ENCODE data around the gene FOXP3.

Gene FOXP3

GRCh38 chrX:49214416-49214815 lies 50.1 kb downstream of the FOXP3 start:
- DNase-seq (ENCODE audit: low spot score), result no peak

DNA sequence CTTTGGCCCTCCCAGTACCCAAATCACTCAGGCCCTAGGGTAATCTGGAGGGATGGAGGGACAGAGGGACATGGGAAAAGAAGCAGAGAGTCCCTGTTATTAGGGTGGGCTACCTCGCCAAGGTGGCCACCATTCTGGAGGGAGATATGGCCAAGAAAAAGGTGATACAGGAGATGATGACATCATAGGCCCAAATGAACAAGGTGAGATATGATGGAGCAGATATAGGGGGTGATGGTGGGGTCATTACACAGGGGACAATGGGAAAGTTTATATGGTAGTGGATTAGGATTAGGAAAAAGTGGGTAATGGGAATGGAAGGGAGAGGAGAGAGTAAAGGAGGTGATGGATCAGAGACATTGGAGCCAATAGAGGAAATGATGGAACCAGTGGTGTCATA lies 51.6 kb downstream of the FOXP3 start:
- DNase-seq (ENCODE audit: low spot score), result no peak

- no peak for DNase-seq (ENCODE audit: low spot score)
Observed at GRCh38 chrX:49212209-49212608, 52.3 kb downstream of the FOXP3 start.

DNA sequence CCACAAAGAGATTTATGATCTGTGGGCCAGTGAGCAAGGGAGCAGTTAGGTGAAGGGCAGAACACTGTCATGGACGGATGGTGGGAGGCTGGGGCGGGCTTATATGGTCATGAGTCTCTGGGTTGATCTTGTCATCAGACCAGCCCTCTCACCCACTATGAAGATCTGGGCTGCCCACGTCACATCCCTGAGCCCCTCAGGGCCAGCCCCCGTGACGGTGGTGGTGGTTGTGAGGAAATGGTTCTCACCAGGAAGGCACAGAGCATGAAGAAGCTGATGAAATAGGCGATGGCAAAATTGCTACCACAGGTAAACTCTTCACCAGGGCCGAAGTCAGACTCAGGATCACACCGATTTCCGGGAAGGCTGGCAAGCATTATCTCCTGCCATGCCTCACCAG lies 53.4 kb downstream of the FOXP3 start:
- DNase-seq (ENCODE audit: low spot score), result no peak

GRCh38 chrX:49210406-49210805 lies 54.1 kb downstream of the FOXP3 start:
- no peak for DNase-seq (ENCODE audit: low spot score)

GRCh38 chrX:49209434-49210251 lies 54.9 kb downstream of the FOXP3 start:
- DNase-seq (ENCODE audit: low spot score), result no peak

DNA sequence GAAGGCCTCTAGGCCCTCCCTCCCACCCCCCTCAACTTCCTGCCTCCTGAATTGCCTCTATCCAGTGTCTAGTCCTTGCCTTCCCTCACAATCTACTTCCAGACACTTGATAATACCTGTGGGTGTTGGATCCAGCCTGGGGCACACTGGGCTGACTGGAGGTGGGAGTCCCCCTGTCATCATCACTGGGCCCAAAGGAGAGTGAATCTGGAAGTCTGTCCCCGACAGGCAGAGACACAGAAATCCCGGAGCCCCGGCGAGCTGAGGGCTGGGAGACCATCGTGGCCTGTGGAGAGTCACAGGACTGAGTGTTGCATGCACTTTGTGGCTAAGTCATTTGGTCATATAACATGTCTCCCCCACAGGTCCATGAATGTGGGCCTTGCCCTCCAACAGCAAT lies 56.1 kb downstream of the FOXP3 start:
- DNase-seq (ENCODE audit: low spot score), result no peak

DNA sequence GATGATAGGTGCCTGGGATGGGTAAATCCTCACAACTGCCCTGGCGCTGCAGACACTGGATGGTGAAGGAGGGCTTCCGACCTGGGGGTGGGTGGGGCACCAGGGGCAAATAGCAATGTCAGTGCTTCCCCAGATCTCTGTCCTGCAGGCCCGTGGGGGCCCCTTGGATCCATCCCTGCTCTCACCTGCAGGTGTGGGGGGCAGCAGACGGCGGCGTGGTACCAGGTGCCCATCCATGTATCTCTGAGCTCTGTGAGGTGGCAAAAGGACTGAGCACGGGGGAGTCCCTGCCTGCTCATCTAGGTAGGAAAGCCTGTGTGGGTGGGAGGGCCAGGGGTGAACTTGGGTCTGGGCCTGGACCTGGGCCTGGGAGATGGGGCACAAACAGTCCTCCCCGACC lies 58.0 kb downstream of the FOXP3 start:
- DNase-seq (ENCODE audit: low spot score), result no peak

DNA sequence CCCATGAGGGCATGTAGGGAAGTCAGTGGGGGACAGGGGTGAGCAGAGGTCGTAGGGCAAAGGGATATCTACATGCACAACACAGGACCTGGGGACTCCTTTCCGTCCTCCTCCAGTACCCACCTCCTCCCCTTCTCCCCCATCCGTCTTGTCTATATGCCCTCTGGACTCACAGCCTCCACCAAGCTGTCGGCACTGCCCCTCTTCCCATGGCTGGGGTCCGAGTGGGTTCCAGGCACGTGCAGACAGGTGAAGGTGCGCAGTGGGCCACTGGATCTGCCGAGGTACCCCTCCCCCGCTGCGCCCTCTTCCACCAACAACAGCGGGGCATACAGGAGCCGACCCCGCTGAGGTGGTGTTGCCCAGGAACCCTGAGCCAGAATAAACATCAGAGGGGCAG lies 59.1 kb downstream of the FOXP3 start:
- DNase-seq (ENCODE audit: low spot score), result no peak

- no peak for DNase-seq (ENCODE audit: low spot score)
Observed at GRCh38 chrX:49204709-49205108, 59.8 kb downstream of the FOXP3 start.

- no peak for DNase-seq (ENCODE audit: low spot score)
Observed at GRCh38 chrX:49204017-49204416, 60.5 kb downstream of the FOXP3 start.

- no peak for DNase-seq (ENCODE audit: low spot score)
Observed at GRCh38 chrX:49203536-49203935, 61.0 kb downstream of the FOXP3 start.

GRCh38 chrX:49202022-49202421 lies 62.5 kb downstream of the FOXP3 start:
- DNase-seq (ENCODE audit: low spot score), result no peak

Data from D341Med (cell line).